ENCODE data around the gene ZNF398.
A peak's percentile ranks its signal among the peaks of the same experiment; 100 is the strongest.

ZNF398 gene, protein sequence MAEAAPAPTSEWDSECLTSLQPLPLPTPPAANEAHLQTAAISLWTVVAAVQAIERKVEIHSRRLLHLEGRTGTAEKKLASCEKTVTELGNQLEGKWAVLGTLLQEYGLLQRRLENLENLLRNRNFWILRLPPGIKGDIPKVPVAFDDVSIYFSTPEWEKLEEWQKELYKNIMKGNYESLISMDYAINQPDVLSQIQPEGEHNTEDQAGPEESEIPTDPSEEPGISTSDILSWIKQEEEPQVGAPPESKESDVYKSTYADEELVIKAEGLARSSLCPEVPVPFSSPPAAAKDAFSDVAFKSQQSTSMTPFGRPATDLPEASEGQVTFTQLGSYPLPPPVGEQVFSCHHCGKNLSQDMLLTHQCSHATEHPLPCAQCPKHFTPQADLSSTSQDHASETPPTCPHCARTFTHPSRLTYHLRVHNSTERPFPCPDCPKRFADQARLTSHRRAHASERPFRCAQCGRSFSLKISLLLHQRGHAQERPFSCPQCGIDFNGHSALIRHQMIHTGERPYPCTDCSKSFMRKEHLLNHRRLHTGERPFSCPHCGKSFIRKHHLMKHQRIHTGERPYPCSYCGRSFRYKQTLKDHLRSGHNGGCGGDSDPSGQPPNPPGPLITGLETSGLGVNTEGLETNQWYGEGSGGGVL
- 5.8 to 30.6 (median 19.4) reads per million in 18 experiments for total RNA-seq

DNA sequence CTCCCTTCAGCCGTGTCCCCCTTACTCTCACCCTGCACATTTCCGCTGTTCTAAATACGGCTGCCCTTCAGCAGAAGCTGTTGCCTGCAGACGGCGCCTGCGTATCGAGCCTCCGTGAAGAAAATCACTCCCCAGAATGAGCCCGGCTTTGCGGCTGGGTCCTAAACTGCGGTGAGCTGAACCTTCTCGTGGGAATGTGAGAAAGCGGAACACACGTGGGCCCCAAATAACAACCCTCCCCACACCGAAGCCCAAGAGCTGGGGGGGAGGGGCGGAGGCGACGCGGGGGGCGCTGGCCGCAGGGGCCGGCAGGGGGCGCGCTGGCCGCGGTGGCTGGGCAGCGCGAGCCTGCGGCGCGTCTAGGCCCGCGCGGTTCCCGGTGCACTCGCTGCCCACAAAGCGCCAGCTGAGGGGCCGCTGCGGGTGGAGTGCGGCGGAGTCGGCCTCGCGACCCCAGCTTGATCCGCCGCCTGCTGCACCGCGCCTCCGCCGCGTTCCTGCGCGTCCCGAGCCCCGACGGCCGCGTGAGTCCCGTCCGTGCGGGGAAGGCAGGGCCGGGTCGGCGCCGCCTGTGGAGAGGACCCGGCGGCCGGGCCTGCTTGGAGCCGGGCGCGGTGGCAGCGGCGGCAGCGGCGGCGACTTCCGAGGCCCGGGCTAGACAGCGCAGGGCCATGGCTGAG lies at the start of gene ZNF398:
Gene ZNF398, plus strand, starts transcription at position 382 of the 680 bp plus-strand sequence. Its CDS starts 290 bp downstream, at position 672.
- DNase-seq: peak; percentile 81 to 90

DNA sequence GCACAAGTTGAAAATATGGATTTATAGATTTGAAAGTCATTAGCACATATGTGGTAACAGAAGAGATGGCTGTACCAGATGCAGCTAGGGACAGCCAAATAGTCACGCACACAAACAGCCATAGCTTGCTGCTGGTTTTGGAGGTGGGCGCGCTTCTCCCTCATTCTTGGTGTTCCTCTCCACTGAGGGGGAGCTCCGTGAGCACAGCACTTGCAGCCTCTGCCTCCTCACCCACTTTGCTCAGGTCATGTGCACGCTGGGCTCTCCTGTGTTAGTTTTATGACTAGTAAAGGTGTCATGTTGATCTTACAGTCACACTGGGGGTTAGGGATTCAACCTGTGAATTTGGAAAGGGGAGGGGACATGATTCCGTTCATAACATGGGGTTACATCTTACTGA lies 48.2 kb upstream of the ZNF398 start:
- no peak for DNase-seq

DNA sequence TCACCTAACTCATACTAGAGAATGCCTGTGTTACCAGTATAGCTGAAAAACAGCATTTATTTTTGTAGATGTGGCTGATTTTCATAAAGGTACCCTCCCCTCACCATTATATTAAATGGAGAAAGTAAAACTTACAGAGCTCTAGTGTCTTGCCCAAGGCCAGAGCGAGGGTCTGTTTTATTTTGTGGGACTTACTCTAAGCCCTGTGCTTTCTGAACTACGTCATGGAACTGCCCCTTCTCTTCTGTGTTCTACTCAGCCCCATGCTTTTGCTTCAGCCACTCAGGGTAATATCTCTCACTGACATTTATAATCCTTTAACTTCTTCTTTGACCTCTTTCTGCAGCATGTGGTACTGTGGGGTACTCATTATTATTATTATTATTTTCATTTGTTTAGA lies 46.4 kb upstream of the ZNF398 start:
- DNase-seq: no peak

DNA sequence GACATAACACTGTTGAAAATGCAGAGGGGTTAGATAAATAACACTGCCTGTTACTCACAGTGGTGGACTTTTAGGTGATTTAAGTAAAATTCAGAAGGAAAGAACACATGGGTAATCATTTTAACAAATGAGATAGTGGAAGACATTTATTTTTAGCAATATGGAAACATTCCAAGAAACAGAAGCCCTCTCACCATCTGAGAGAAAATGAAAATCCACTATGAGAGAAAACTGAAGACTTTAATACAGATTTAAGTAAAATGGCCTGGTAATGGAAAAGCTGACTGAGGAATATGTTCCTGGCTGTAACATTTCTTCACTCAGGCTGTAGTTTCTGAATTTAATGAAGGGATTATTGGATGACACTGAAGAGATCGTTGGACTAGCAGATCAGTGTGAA lies 44.6 kb upstream of the ZNF398 start:
- no peak for DNase-seq

DNA sequence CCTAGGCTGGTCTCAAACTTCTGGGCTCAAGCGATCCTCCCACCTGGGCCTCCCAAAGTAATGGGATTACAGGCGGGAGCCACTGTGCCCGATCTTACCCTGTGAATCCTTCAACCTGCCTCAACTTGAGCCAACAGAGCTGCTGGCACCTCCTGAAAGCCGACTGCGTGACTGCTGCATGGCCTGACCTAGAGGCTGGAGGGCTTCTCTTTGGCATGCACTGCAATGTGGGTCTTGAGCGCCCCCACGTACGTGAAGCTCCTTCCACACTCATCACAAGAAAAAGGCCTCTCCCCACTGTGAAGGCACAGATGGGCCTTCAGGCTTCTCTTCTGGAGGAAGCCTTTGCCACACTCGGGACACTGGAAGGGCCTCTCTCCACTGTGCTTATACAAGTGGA lies 43.8 kb upstream of the ZNF398 start:
- no peak for DNase-seq

DNA sequence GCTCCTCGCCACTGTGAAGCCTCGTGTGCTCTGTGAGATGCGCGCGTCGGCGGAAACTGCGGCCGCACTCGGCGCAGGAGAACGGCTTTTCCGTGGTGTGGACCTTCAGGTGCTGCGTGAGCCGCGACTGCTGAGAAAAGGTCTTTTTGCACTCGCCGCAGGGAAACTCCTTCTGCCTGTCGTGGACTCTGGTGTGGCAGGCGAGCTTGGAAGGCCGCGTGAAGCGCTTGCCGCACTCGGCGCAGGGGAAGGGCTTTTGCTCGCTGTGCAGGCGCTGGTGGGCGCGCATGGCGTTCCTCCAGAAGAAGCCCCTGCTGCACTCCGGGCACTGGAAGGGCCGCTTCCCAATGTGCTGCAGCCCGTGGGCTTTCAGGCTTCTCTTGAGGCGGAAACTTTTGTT lies 43.0 kb upstream of the ZNF398 start:
- DNase-seq: no peak

DNA sequence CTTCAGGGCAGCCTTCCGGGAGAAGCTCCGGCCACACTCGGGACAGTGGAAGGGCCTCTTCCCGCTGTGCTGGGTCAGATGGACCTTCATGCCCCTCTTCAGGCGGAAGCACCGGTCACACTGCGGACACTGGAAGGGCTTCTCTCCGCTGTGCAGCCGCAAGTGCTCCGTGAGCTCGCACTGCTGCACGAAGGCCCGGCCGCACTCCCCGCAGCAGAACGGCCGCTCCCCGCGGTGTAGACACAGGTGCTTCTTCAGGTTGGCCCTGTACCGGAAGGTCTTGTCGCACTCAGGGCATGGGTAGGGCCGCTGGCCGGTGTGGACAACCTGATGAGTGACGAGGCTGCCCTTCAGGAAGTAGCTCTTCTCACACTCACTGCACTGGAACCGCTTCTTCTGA lies 42.5 kb upstream of the ZNF398 start:
- DNase-seq: no peak

DNA sequence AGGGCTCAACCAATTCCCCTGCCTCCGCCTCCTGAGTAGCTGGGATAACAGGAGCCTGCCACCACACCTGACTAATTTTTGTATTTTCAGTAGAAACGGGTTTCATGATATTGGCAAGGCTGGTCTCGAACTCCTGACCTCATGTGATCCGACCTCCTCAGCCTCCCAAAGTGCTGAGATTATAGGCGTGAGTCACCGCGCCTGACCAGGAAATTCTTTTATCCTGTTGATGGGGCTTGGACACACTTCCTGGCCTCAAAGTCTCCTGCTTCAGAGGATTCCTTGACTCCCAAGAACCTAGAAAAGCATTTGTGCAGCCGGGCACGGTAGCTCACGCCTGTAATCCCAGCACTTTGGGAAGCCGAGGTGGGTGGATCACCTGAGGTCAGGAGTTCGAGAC lies 37.3 kb upstream of the ZNF398 start:
- no peak for DNase-seq

DNA sequence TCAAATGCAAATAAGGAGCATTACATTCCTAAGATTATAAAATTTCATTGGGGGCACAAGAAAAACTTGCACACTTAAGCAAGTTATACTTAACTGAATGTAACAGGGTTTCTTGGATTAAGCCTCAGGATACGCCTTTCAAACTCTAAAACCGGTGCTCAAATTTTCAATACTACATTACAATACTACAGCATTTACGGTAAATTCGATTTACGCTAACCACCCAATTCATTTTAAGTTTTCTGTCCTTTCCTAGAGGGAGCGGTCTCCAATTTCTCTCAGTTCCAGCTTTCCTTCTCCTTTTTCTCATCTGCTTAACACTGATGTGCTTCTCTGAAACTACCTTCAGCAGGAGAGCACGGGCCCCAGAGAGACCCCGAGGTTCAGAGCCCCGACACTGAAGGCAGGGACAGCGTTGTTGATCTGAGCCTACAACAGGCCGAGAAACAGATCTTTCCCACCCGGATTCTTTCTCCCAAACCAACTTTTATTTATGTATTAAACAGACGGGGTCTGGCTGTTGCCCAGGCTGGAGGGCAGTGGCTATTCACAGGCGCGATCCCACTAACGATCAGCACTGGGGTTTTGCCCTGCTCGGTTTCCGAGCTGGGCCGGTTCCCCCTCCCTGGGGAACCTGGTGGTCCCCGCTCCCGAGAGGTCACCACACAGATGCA lies 21.9 kb upstream of the ZNF398 start:
- no peak for DNase-seq

DNA sequence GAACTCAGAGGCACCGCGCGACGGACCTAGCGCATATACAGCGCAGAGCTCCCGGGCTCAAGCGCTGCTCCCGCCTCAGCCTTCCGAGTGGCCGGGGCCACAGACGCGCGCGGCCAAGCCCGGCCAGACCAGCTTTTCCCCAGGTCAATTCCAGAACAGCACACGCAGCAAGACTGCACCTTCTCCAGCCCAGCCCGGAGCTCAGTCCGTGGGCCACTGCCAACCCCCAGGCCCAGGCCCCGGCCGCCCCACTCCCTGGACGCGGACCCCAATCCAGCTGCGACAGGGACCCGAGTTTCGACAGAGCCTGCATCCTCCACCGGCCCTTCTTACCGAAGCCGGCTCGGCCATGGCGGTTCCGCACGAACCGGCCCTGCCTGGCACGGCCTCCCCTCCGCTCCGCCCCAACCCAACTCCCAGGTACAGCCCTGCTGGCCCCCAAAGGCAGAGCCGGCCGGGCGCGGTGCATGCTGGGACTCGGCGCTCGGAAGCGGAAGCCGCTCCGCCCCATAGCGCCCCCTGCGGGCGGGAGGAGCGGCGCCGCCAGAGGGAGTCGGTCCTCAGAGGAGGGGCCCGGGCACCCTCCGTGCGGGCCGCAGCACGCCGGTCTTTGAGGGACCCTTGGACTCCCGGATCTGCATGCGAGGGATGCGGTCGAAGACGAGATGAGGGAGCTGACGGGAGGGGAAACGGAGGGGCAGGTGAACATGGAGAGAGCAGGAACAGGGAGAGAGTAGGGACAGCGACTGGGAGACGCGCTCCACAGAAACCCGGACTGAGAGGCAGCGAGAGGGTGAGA lies 21.2 kb upstream of the ZNF398 start, which contains the start of gene ZNF425:
Gene ZNF425, minus strand, starts transcription at position 462 of the 799 bp plus-strand sequence. Its CDS starts 111 bp downstream, at position 351.
- peak; percentile 93 to 95 for DNase-seq

DNA sequence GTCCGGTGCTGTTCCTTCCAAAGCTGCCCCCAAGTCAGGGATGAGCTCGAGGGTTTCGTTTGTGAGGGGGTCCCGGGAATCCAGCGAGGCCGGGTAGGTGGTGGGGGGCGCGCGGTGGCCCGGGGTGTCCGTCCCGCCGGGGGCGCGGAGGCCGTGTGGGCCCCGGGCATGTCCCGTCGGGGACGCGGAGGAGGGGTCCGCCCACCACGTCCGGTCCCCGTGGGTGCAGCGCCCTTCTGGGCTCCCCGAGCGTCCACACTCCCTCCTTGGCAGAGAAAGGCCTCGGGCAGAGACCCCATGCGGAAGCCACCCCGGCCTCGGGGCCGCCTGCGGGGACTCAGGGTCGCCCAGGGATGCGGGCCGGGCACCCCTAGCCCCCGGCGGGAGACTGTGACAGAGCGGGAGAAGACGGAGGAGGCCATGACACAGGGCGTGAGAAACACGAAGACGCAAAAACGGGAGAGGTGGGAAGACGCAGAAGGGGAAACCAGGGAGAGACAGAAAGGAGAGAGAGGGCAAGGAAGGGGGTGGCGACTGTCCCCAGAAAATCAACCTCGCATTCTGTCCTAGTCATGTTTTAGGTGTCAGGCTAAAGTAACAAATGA lies 20.5 kb upstream of the ZNF398 start:
- DNase-seq: peak; percentile 46 to 66

DNA sequence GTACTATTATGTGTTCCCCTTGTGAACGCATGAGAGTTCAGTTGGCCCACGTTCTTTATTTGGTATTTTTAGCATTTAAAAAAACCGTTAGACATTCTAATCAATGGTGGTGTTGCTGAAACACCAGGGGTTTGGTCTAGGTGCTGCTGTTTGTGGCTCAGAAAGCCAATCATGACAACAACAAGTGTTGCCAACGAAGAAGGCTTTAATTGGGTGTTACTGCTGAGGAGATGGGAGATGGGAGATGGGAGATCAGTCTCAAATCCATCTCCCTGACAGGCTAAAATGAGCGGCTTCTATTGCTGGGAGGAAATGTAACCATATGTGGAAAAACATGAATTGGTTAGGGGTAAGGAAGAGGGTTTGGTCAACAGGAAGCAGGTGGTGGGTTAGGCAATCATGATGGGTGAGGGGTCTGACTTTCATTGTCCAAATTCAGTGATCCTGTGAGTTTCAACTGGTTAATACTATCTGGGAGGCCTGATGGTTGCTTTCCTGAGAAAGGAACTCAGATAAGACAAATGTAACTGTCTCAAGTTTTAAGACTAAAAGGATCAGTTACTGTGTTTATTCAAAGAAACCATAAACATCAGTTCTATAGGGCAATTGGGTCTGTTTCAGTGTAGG lies 16.6 kb upstream of the ZNF398 start:
- no peak for DNase-seq

DNA sequence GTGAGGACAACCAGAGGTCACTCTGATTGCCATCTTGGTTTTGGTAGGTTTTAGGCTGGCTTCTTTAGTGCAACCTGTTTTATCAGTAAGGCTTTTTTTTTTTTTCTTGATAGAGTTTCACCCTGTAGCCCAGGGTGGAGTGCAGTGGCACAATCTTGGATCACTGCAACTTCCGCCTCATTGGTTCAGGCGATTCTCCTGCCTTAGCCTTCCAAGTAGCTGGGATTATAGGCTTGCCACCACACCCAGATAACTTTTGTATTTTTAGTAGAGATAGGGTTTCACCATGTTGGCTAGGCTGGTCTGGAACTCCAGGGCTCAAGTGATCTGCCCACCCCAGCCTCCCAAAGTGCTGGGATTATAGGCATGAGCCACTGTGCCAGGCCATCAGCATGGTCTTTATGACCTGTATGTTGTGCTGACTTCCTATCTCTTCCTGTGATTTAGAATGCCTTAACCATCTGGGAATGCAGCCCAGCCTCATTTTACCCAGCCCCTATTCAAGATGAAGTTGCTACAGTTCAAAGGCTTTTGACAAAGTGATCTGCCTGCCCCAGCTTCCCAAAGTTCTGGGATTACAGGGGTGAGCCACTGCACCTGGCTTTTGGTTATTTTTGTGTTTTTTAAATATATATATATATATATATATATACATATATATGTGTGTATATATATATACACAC lies 14.1 kb upstream of the ZNF398 start:
- DNase-seq: no peak

DNA sequence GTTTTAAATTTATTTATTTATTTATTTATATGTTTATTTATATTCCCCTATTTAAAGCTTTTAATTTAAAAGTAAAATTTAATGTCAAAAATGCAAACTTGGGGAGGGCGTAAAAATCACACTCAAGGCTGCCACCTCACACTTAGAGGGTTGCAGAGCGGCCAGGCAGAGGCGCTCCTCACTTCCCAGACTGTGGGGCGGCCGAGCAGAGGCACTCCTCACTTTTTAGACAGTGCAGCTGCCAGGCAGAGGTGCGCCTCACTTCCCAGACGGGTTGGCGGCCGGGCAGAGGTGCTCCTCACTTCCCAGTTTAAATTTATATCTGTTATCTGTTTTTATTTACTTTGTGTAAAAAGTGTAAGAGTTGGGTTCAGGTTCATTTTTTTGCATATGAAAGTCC lies 11.1 kb upstream of the ZNF398 start:
- no peak for DNase-seq

DNA sequence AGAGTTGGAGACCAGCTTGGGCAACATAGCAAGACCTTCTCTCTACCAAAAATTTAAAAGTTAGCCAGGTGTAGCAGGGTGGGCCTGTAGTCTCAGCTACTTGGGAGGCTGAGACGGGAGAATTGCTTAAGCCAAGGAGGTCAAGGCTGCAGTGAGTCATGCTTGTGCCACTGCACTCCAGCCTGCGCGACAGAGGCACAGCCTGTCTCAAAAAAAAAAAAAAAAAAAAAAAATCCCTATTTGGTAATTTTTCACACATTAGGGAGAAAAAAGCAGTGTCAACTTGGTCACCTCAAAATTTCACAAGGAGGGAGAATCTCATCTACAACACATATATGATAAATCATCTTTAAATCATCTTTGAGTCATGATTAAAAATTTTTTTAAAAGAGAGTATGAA lies 6.4 kb upstream of the ZNF398 start:
- DNase-seq: peak; percentile 56 to 64

DNA sequence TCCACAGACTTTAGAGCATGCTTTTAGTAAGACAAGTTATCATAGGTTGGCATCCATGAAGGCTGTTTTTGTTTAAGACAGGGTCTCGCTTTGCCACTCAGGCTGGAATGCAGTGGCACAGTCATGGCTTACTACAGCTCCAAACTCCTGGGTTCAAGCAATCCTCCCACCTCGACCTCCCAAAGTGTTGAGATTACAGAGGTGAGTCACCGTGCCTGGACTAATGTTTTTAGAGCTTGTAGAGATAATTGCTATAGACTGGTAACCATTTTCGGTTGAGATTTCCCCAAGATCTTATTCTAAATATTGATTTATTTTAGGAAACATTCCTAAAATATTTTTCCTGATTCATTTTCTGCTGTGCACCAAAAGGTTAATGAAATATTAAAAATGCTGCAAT lies 5.4 kb upstream of the ZNF398 start:
- no peak for DNase-seq

DNA sequence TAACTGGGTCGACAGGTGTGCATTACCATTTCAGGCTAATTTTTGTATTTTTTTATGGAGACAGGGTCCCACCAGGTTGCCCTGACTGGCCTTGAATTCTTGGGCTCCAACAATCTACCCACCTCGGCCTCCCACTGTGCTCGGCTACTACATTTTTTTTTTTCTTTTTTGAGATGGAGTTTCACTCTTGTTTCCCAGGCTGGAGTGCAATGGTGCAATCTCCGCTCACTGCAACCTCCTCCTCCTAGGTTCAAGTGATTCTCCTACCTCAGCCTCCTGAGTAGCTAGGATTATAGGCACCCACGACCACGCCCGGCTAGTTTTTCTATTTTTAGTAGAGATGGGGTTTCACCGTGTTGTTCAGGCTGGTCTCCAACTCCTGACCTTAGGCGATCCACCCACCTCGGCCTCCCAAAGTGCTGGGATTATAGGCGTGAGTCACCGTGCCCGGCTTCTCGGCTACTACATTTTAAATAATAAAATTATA lies 2.8 kb upstream of the ZNF398 start:
- peak in 1 of 2 donors; percentile 15 for DNase-seq

DNA sequence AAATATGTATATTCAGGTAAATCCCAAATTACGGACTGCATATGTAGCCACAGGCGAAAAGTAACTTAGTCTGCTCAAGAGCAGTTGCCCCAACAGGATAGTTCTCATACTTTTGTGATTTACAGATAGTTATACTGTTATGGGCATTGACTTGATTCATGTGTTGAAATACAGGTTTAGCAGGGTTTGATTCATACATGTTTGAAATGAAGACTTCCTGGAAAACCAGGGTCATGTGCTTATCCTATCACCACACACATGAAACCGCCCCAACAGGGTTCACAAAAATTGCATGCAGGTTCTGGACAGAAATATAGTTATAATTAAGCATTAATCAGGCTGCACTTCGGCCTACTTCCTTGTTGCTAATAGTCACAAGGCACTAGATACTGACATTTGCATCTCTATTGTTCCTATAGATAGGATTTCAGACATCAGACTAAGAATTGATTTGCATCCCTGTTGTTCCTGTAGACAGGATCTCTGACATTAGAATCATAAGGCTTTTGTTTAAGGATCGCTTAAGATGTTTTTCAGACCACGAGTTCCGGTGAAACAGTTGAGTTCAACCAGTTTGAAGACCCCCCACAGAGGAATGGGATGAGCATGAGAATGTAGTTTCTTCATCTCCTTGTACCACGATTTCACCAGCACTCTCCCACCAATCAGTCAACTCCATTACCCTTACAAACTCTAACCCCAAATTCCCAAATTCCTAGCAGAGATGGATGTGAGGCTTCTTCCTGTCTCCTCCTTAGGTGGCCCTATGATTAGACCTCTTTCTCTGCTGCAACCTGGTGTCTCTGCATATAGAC lies 2.0 kb upstream of the ZNF398 start:
- DNase-seq: peak; percentile 70 to 71
